Activated CD8-positive, alpha-beta T cell treated with anti-CD3 and anti-CD28 coated beads for 36 hours (primary cell): Measurements from ENCODE around the gene C2CD5. TPM values are rescaled to one million over a fixed set of nuclear protein-coding genes. Genes with fewer than 3 reads are reported as not detected.

Experiments used
- ATAC-seq: fragments of 200-7000 bp; cut with Tn5 transposase; one replicate; pipeline ENCODE4 v1.10.0; 2021; ENCODE audit warnings: mild to moderate bottlenecking, moderate library complexity
- CTCF ChIA-PET: fragments of 350-600 bp; sonication (Branson Sonifier 250); formaldehyde crosslinking; loops from one replicate; lab custom pipeline; 2021; ENCODE audit warnings: antibody characterized with exemption; lab: Charles Lee
- POLR2A ChIA-PET: fragments of 350-600 bp; sonication (Branson Sonifier 250); formaldehyde crosslinking; loops from one replicate; lab custom pipeline; 2021; ENCODE audit warnings: antibody characterized with exemption; lab: Charles Lee
- DNase-seq: peaks from one replicate; pipeline ENCODE4 v3.0.0-alpha.2; 2020
- H3K27ac Mint-ChIP-seq: one replicate; pipeline ENCODE4 v1.8.0; 2021; ENCODE audit warnings: mild to moderate bottlenecking, mixed read lengths
- H3K27me3 Mint-ChIP-seq: one replicate; pipeline ENCODE4 v1.8.0; 2021; ENCODE audit warnings: mixed read lengths
- H3K36me3 Mint-ChIP-seq: one replicate; pipeline ENCODE4 v1.8.0; 2021; ENCODE audit warnings: low read depth, mixed read lengths
- H3K4me1 Mint-ChIP-seq: one replicate; pipeline ENCODE4 v1.8.0; 2021; ENCODE audit warnings: low read depth, mixed read lengths
- H3K4me3 Mint-ChIP-seq: one replicate; pipeline ENCODE4 v1.8.0; 2021; ENCODE audit warnings: mild to moderate bottlenecking, moderate library complexity, mixed read lengths
- H3K9me3 Mint-ChIP-seq: one replicate; pipeline ENCODE4 v1.8.0; 2021; ENCODE audit warnings: mixed read lengths
- CTCF ChIP-seq: fragments of 200-600 bp; IDR thresholded peaks from one replicate; pipeline ENCODE4 v1.8.0; 2022; ENCODE audit warnings: antibody characterized with exemption, mild to moderate bottlenecking
- intact Hi-C: fragments of 100-400 bp; cut with micrococcal nuclease; formaldehyde crosslinking; loops from one replicate; pipeline ENCODE4 v1.10.0; 2022
- total RNA-seq, 2 experiments: library from RNA; stranded (reverse); gene quantifications; one replicate each; pipeline ENCODE4 v1.2.3, GENCODE V29; 2021

The C2CD5 gene
- total RNA-seq, 2 experiments from 2014 or later, result 32.4 to 34.1 TPM

GRCh38 chr12:22543246-22544037 lies 900 bp downstream of the C2CD5 start:
- Mint-ChIP-seq H3K9me3 (no peaks in the 10 kb centered on the region), H3K4me3 (peak overlapping the region; percentile 95), H3K27ac (peak overlapping the region; percentile 94), H3K36me3 (peaks cover 33% of the 10 kb centered on the region), H3K4me1 (peaks cover 38% of the 10 kb centered on the region), H3K27me3 (peaks cover 6% of the 10 kb centered on the region)
- DNase-seq, result peak; percentile 79
- intact Hi-C loops, result loop anchor here (5.0 to 10.0 kb wide), 2 partner anchors 84 to 121 kb away; partner anchors contain the start of gene ETNK1
- no peak for TF ChIP-seq CTCF
- peak; percentile 49 for ATAC-seq
- ChIA-PET POLR2A (interaction anchor here (0.7 to 1.9 kb wide), 9 partner anchors 8 to 128 kb away, joined by 3 to 11 read pairs (median 4); partner anchors contain the start of gene ETNK1), CTCF (interaction anchor here (1.3 to 3.3 kb wide), 4 partner anchors 9 to 127 kb away, joined by 3 to 9 read pairs (median 4); no protein-coding TSS in a partner anchor)

- H3K4me3 Mint-ChIP-seq, result no peak overlapping the region
- peaks cover 47% of the 10 kb centered on the region for H3K4me1 Mint-ChIP-seq
- no peaks in the 10 kb centered on the region for H3K9me3 Mint-ChIP-seq
- H3K36me3 Mint-ChIP-seq, result peaks cover 33% of the 10 kb centered on the region
- TF ChIP-seq CTCF, result no peak
- ChIA-PET CTCF (interaction anchor here (1.2 to 3.3 kb wide), 2 partner anchors 12 to 143 kb away, joined by 3 to 9 read pairs; no protein-coding TSS in a partner anchor), POLR2A (interaction anchor here (1.2 to 1.3 kb wide), 2 partner anchors 9 to 83 kb away, joined by 3 to 6 read pairs; partner anchors contain the start of gene ETNK1)
- intact Hi-C loops, result loop anchor here (5.0 to 10.0 kb wide), 2 partner anchors 86 to 123 kb away; partner anchors contain the start of gene ETNK1
- no peak for ATAC-seq
- no peak overlapping the region for H3K27ac Mint-ChIP-seq
- no peak for DNase-seq
- peaks cover 3% of the 10 kb centered on the region for H3K27me3 Mint-ChIP-seq
These were observed 2.7 kb downstream of the C2CD5 start for GRCh38 chr12:22541496-22542155.

- TF ChIP-seq CTCF, result no peak
- ChIA-PET CTCF (interaction anchor here (2.2 kb wide), 1 partner anchor 9 kb away, joined by 6 read pairs; no protein-coding TSS in a partner anchor), POLR2A (no interaction called here)
- H3K4me3 Mint-ChIP-seq, result no peak overlapping the region
- H3K36me3 Mint-ChIP-seq, result peaks cover 35% of the 10 kb centered on the region
- DNase-seq, result no peak
- H3K4me1 Mint-ChIP-seq, result peaks cover 59% of the 10 kb centered on the region
- H3K9me3 Mint-ChIP-seq, result no peaks in the 10 kb centered on the region
- ATAC-seq, result no peak
- no peak overlapping the region for H3K27ac Mint-ChIP-seq
- intact Hi-C loops, result no loop called here
- H3K27me3 Mint-ChIP-seq, result no peaks in the 10 kb centered on the region
These were observed 5.3 kb downstream of the C2CD5 start for GRCh38 chr12:22539055-22539454.

GRCh38 chr12:22538311-22538710 lies 6.0 kb downstream of the C2CD5 start:
- TF ChIP-seq CTCF, result no peak
- Mint-ChIP-seq H3K4me3 (no peak overlapping the region), H3K9me3 (no peaks in the 10 kb centered on the region), H3K27me3 (no peaks in the 10 kb centered on the region), H3K4me1 (peaks cover 62% of the 10 kb centered on the region), H3K27ac (no peak overlapping the region), H3K36me3 (peaks cover 33% of the 10 kb centered on the region)
- intact Hi-C loops, result no loop called here
- DNase-seq (no peak), ATAC-seq (no peak)
- ChIA-PET POLR2A (no interaction called here), CTCF (no interaction called here)
